GM12891 (cell line): ENCODE data around the gene IGFBP1.
"Not testable (repeated sequence)": the region's sequence is repeated elsewhere in the genome, so short reads cannot be mapped to it uniquely, and the experiment has no call there.

ENCODE experiments used
- DNase-seq: peaks from one replicate; pipeline ENCODE4 v3.0.0; 2011; ENCODE audit warnings: low spot score; ENCODE audit not compliant: insufficient read length
- FAIRE-seq: peaks from 2 replicates; lab custom pipeline; 2011; peaks lifted over from hg19 to GRCh38; lab: Jason Lieb, UNC
- PAX5 ChIP-seq: IDR thresholded peaks from 2 replicates; pipeline ENCODE4 v1.6.1; 2011; ENCODE audit warnings: low read length, moderate library complexity, mild to moderate bottlenecking; ENCODE audit not compliant: insufficient read depth, severe bottlenecking
- POLR2A ChIP-seq: IDR thresholded peaks from 2 replicates; pipeline ENCODE4 v1.6.1; 2011; ENCODE audit warnings: low read depth, low read length, control low read depth
- POLR2AphosphoS5 ChIP-seq: IDR thresholded peaks from 2 replicates; pipeline ENCODE4 v1.6.1; 2011; ENCODE audit warnings: low read depth, low read length, control low read depth
- POU2F2 ChIP-seq: IDR thresholded peaks from 2 replicates; pipeline ENCODE4 v1.6.1; 2011; ENCODE audit warnings: low read depth, mild to moderate bottlenecking, control low read depth, low read length, moderate library complexity
- SPI1 ChIP-seq: IDR thresholded peaks from 2 replicates; pipeline ENCODE4 v1.6.1; 2011; ENCODE audit warnings: low read depth, low read length, control low read depth
- TAF1 ChIP-seq: IDR thresholded peaks from 2 replicates; pipeline ENCODE4 v1.6.1; 2011; ENCODE audit warnings: low read depth, low read length, control low read depth

IGFBP1 gene

DNA sequence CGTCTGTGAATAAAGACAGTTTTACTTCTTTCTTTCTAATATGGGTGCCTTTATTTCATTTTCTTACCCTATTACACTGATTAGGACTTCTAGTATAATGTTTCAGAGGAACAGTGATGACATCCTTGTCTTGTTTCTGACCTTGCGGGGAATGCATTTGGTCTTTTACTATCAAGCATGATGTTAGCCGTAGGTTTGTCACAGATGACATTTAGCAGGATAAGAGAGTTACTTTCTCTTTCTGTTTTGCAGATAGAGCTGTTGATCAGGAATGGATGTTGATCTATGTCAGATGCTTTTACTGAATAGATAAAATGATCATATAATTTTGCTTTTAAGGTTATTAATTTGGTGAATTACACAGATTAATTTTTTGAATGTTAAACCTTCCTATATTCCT lies 39.4 kb downstream of the IGFBP1 start:
- TF ChIP-seq PAX5 (no peak), TAF1 (no peak), POLR2AphosphoS5 (no peak)
- DNase-seq: no peak
- no peak for FAIRE-seq

DNA sequence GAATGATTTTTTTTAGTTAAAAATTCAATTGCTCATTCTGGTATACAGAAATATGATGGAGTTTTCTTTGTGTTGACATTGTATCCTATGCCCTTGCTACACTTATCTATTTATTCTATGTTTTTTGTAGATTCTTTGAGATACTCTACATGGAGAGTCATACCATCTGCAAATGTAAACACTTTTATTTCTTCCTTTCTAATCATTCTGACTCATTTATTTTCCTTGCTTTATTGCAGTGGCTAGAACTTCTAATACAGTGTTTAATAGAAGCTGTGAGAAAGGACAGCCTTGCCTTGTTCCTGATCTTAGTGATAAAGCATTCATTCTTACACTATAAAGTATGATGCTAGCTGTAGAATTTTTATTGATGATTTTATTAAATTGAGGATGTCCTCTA lies 42.7 kb downstream of the IGFBP1 start:
- no peak for DNase-seq
- TF ChIP-seq TAF1: no peak
- TF ChIP-seq POLR2A: no peak
- TF ChIP-seq POU2F2: no peak
- TF ChIP-seq PAX5: no peak
- TF ChIP-seq SPI1: no peak
- no peak for TF ChIP-seq POLR2AphosphoS5
- FAIRE-seq: no peak

DNA sequence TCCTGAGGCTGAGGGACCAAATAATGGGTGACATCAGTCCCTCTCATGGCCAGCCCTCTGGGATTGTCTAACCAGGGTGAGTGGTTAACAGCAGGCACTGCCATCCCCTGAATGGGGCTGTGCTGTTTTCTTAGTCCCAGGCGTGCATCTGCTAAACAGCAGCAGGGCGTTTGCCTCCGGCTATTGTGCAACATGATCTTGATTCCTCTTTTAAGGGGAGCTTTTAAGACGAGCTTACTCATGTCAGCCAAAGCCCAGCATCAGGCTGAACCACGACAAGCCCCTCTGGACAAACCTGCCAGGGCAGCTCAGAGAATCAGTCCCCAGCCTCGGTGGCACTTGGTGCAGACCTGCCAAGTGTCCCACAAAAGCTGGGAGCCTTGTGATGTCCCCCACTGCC lies 49.0 kb downstream of the IGFBP1 start:
- DNase-seq: no peak
- TF ChIP-seq TAF1: no peak
- no peak for TF ChIP-seq POLR2AphosphoS5
- no peak for TF ChIP-seq PAX5
- no peak for TF ChIP-seq SPI1
- no peak for TF ChIP-seq POU2F2
- no peak for TF ChIP-seq POLR2A
- no peak for FAIRE-seq

DNA sequence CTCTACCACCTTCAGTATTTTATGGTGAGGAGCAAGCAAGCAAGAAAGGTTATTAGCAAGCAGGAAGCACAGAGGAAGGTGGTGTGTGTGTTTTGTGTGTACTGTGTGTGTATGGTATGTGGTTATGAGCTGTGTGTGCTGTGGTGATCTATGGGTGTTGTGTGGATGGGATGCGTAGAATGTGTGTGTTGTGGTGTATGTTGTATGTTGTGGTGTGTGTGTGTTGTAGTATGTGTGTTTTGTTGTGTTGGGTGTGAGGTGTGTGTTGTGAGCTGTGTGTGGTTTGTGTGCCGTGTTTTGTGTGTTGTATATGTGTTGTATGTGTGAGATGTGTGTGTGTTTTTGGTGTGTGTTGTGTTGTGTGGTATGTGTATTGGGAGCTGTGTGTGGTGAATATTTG lies 49.6 kb downstream of the IGFBP1 start:
- TF ChIP-seq TAF1: no peak
- TF ChIP-seq POLR2AphosphoS5: no peak
- TF ChIP-seq POU2F2: no peak
- DNase-seq: no peak
- FAIRE-seq: no peak

DNA sequence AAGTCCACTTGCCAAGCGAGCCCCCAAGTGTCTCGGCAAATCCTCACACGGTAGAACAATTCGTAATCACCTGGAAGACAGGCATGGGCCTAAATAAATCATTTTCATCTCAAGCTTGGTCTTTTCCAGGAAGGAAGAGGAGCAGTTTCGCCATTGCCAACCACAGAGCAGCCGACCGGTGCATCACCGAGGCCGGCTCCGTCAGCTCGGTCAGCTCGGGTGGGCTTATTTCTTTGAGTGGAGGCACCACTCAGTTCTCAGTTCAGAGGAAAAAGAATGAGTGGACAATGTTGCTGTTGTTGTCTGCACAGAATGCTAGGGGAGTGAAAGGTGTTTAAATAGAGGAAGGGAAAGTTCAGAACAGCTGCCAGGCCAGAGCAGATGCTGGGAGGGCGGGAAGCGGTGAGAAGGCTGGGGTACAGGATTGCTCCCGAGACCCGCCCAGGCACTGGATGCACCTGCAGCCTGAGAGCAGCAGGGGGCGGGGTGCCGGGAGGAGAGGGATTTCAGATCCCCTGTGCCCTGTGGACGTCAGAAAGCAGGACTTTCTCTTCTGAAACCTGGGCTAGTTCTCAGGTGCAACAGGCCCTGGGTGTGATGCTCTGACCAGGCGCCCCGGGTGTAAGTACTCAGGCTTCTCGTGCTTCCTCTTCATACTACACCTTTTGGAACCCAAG lies 50.5 kb downstream of the IGFBP1 start:
- TF ChIP-seq POLR2A: no peak
- TF ChIP-seq POLR2AphosphoS5: no peak
- TF ChIP-seq TAF1: no peak
- TF ChIP-seq POU2F2: no peak
- TF ChIP-seq PAX5: no peak
- no peak for FAIRE-seq
- no peak for DNase-seq

DNA sequence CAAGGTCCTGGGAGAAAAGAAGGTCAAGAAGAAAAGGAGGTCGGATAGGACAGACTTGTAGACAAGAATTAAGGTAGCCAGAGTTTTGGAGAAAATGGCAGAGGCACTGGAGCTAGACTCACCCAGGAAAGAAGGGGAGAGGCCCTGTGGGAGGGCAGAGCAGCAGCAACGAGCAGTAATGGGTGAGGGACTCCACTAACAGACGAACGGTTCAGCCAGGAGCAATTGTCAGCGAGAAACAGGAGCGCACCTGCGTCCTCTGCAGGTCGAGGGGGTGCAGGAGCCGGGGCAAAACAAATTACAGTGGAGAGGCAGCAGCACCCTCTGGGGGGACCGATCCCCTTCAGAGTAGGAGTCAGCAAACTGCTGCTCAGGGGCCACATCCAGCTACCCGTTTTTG lies 51.3 kb downstream of the IGFBP1 start:
- DNase-seq (no peak), FAIRE-seq (no peak)
- TF ChIP-seq SPI1 (no peak), POLR2A (no peak), PAX5 (no peak), POLR2AphosphoS5 (no peak)

DNA sequence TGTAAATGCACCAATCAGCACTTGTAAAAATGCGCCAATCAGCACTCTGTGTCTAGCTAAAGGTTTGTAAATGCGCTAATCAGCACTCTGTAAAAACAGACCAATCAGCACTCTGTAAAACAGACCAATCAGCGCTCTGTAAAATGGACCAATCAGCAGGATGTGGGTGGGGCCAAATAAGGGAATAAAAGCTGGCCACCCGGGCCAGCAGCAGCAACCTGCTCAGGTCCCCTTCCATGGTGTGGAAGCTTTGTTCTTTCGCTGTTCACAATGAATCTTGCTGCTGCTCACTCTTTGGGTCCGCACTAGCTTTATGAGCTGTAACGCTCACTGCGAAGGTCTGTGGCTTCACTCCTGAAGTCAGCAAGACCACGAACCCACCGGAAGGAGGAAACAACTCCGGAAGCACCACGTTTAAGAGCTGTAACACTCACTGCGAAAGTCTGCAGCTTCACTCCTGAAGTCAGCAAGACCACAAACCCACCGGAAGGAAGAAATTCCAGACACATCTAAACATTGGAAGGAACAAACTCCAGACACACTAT lies 52.0 kb downstream of the IGFBP1 start:
- not testable (repeated sequence) for FAIRE-seq, DNase-seq

DNA sequence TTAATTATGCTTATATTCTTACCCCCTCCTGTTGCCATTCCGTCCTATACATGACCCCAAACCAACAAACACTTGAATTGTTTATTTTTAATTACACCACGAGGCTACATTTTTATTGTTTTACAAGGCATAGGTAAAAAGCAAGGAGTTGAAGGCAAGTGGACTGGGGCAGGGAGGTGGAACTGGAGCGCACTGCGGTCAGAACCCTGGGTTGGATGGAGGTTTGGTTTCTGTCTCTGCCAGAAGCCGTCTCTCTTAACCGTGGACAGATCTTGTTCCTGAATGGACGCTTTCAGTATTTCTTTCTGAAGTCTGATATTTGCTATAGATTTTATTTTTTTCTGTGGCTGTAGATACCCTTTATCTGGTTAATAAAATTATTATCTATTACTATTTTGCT lies 52.7 kb downstream of the IGFBP1 start:
- TF ChIP-seq POLR2AphosphoS5: no peak
- DNase-seq (no peak), FAIRE-seq (no peak)
